Nucleus accumbens (tissue), 56 donors: ENCODE data around the gene INO80E.

Source experiments
- DNase-seq, 56 donors: peaks; one replicate each; lab custom pipeline; 2025; lab: John Stamatoyannopoulos, UW

Gene INO80E

GRCh38 chr16:29990883-29991570 is 5.0 kb upstream of the INO80E start:
- DNase-seq, result no peak

GRCh38 chr16:29991571-29991904 is 4.5 kb upstream of the INO80E start:
- DNase-seq, result no peak

GRCh38 chr16:29992344-29992967 is 3.6 kb upstream of the INO80E start:
- no peak for DNase-seq

- no peak for DNase-seq
These were observed 2.7 kb upstream of the INO80E start for GRCh38 chr16:29993191-29993902.

- no peak for DNase-seq
These were observed 2.0 kb upstream of the INO80E start for GRCh38 chr16:29993903-29994599.

- peak in 7 of 56 donors; percentile 40 to 72 (median 60) for DNase-seq
These were observed 1.3 kb upstream of the INO80E start for GRCh38 chr16:29994600-29995323.

GRCh38 chr16:29995324-29995910 is 624 bp upstream of the INO80E start, which contains the start of gene HIRIP3:
Gene HIRIP3 (minus strand): TSS chr16:29995617. CDS start chr16:29995605, 12 bp downstream.
- peak in 54 of 56 donors; percentile 32 to 94 (median 83) for DNase-seq

GRCh38 chr16:29996766-29997250 is 767 bp downstream of the INO80E start:
- DNase-seq, result no peak

GRCh38 chr16:29999605-30000004 is 3.6 kb downstream of the INO80E start:
- no peak for DNase-seq

- no peak for DNase-seq
These were observed 4.9 kb downstream of the INO80E start for GRCh38 chr16:30000735-30001631.

GRCh38 chr16:30002614-30003346 is 6.7 kb downstream of the INO80E start:
- no peak for DNase-seq

- no peak for DNase-seq
These were observed 7.8 kb downstream of the INO80E start for GRCh38 chr16:30003670-30004423.

GRCh38 chr16:30004424-30004776 is 8.4 kb downstream of the INO80E start:
- DNase-seq, result no peak

GRCh38 chr16:30004811-30005242 is 8.8 kb downstream of the INO80E start:
- no peak for DNase-seq

GRCh38 chr16:30005341-30006094 is 9.5 kb downstream of the INO80E start:
- DNase-seq, result peak in 8 of 56 donors; percentile 6 to 25 (median 12)

- no peak for DNase-seq
These were observed 10.0 kb downstream of the INO80E start for GRCh38 chr16:30006095-30006473.
